ENCODE results near the gene DIAPH3.
"Not testable (repeated sequence)": the region's sequence is repeated elsewhere in the genome, so short reads cannot be mapped to it uniquely, and the experiment has no call there.

DIAPH3 gene

GRCh38 chr13:60094385-60095088 lies 69.2 kb downstream of the DIAPH3 start:
- DNase-seq, result no peak

GRCh38 chr13:60093425-60094019 lies 70.2 kb downstream of the DIAPH3 start:
- no peak for DNase-seq

GRCh38 chr13:60091573-60091972 lies 72.2 kb downstream of the DIAPH3 start:
- DNase-seq, result no peak

GRCh38 chr13:60090574-60090973 lies 73.2 kb downstream of the DIAPH3 start:
- DNase-seq, result no peak

- not testable (repeated sequence) for DNase-seq
Observed at GRCh38 chr13:60083780-60084179, 79.9 kb downstream of the DIAPH3 start.

- DNase-seq, result no peak
Observed at GRCh38 chr13:60080850-60081249, 82.9 kb downstream of the DIAPH3 start.

- no peak for DNase-seq
Observed at GRCh38 chr13:60078226-60078625, 85.5 kb downstream of the DIAPH3 start.

GRCh38 chr13:60075850-60076249 lies 87.9 kb downstream of the DIAPH3 start:
- no peak for DNase-seq

GRCh38 chr13:60074397-60074796 lies 89.3 kb downstream of the DIAPH3 start:
- no peak for DNase-seq

GRCh38 chr13:60066226-60066625 lies 97.5 kb downstream of the DIAPH3 start:
- DNase-seq, result no peak

- no peak for DNase-seq
Observed at GRCh38 chr13:60062502-60062901, 101.2 kb downstream of the DIAPH3 start.

GRCh38 chr13:60061737-60062136 lies 102.0 kb downstream of the DIAPH3 start:
- no peak for DNase-seq

GRCh38 chr13:60051754-60052285 lies 111.9 kb downstream of the DIAPH3 start:
- DNase-seq, result no peak

GRCh38 chr13:60048353-60048752 lies 115.4 kb downstream of the DIAPH3 start:
- not testable (repeated sequence) for DNase-seq

GRCh38 chr13:60047918-60048317 lies 115.8 kb downstream of the DIAPH3 start:
- no peak for DNase-seq

- no peak for DNase-seq
Observed at GRCh38 chr13:60044321-60044720, 119.4 kb downstream of the DIAPH3 start.

- DNase-seq, result no peak
Observed at GRCh38 chr13:60043262-60043661, 120.5 kb downstream of the DIAPH3 start.

- DNase-seq, result not testable (repeated sequence)
Observed at GRCh38 chr13:60040668-60041067, 123.1 kb downstream of the DIAPH3 start.

- DNase-seq, result no peak
Observed at GRCh38 chr13:60035874-60036273, 127.9 kb downstream of the DIAPH3 start.

GRCh38 chr13:60032851-60033250 lies 130.9 kb downstream of the DIAPH3 start:
- DNase-seq, result no peak

- no peak for DNase-seq
Observed at GRCh38 chr13:60028021-60028420, 135.7 kb downstream of the DIAPH3 start.

GRCh38 chr13:60026286-60026685 lies 137.4 kb downstream of the DIAPH3 start:
- no peak for DNase-seq

GRCh38 chr13:60020288-60020687 lies 143.4 kb downstream of the DIAPH3 start:
- DNase-seq, result no peak

Data from NCI-H446 treated with DMSO at 0.1 percent for 48 hours (cell line).